ENCODE data around the gene BRSK2.

The BRSK2 gene

DNA sequence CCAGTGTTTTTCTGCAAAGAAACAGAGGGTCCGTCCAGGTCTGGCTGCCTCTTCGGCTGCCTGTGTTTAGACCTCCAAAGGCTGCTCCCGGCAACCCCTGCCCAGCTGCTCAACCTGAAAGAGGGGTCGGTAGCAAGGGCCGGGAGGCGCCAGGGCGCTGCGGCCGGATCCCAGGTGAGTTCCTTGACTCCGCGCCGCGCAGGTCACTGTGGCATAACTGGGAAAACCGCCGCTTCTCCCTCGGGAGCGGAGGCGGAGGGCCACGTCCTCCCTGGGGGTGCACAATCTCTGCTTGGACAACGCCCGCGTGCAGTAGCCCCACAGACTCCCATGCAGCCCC is 1.0 kb upstream of the BRSK2 start:
- TF ChIP-seq ZFP37 (tag by site-specific recombination; IDR thresholded peaks at IDR 0.05) (no peak), MYNN (tag by site-specific recombination; IDR thresholded peaks at IDR 0.05; ENCODE audit: borderline replicate concordance) (no peak), KLF7 (tag by site-specific recombination; IDR thresholded peaks at IDR 0.05; ENCODE audit: borderline replicate concordance) (no peak), ZNF280D (tag by site-specific recombination; IDR thresholded peaks at IDR 0.05) (no peak), ZNF776 (tag by site-specific recombination; IDR thresholded peaks at IDR 0.05; ENCODE audit: borderline replicate concordance) (no peak), TRIM28 (IDR thresholded peaks at IDR 0.05; ENCODE audit: borderline replicate concordance, low read length) (no peak), ZNF521 (tag by site-specific recombination; IDR thresholded peaks at IDR 0.05) (no peak), ZNF623 (tag by site-specific recombination; IDR thresholded peaks at IDR 0.05) (no peak), AEBP2 (tag by site-specific recombination; IDR thresholded peaks at IDR 0.05; ENCODE audit: borderline replicate concordance) (no peak), ZNF768 (tag by site-specific recombination; IDR thresholded peaks at IDR 0.05) (no peak), ZNF324 (tag by site-specific recombination; IDR thresholded peaks at IDR 0.05) (no peak), ELK4 (IDR thresholded peaks at IDR 0.05; ENCODE audit: borderline replicate concordance, low read depth, low read length) (no peak), ZSCAN18 (tag by site-specific recombination; IDR thresholded peaks at IDR 0.05) (no peak), ZNF48 (tag by site-specific recombination; IDR thresholded peaks at IDR 0.05) (no peak)
- TF ChIP-seq, protein P1, sequence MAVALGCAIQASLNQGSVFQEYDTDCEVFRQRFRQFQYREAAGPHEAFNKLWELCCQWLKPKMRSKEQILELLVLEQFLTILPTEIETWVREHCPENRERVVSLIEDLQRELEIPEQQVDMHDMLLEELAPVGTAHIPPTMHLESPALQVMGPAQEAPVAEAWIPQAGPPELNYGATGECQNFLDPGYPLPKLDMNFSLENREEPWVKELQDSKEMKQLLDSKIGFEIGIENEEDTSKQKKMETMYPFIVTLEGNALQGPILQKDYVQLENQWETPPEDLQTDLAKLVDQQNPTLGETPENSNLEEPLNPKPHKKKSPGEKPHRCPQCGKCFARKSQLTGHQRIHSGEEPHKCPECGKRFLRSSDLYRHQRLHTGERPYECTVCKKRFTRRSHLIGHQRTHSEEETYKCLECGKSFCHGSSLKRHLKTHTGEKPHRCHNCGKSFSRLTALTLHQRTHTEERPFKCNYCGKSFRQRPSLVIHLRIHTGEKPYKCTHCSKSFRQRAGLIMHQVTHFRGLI (tag by site-specific recombination; IDR thresholded peaks at IDR 0.05): no peak
- TF ChIP-seq, protein P2, sequence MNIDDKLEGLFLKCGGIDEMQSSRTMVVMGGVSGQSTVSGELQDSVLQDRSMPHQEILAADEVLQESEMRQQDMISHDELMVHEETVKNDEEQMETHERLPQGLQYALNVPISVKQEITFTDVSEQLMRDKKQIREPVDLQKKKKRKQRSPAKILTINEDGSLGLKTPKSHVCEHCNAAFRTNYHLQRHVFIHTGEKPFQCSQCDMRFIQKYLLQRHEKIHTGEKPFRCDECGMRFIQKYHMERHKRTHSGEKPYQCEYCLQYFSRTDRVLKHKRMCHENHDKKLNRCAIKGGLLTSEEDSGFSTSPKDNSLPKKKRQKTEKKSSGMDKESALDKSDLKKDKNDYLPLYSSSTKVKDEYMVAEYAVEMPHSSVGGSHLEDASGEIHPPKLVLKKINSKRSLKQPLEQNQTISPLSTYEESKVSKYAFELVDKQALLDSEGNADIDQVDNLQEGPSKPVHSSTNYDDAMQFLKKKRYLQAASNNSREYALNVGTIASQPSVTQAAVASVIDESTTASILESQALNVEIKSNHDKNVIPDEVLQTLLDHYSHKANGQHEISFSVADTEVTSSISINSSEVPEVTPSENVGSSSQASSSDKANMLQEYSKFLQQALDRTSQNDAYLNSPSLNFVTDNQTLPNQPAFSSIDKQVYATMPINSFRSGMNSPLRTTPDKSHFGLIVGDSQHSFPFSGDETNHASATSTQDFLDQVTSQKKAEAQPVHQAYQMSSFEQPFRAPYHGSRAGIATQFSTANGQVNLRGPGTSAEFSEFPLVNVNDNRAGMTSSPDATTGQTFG (tag by site-specific recombination; IDR thresholded peaks at IDR 0.05; ENCODE audit: borderline replicate concordance): no peak
- TF ChIP-seq, protein P3, sequence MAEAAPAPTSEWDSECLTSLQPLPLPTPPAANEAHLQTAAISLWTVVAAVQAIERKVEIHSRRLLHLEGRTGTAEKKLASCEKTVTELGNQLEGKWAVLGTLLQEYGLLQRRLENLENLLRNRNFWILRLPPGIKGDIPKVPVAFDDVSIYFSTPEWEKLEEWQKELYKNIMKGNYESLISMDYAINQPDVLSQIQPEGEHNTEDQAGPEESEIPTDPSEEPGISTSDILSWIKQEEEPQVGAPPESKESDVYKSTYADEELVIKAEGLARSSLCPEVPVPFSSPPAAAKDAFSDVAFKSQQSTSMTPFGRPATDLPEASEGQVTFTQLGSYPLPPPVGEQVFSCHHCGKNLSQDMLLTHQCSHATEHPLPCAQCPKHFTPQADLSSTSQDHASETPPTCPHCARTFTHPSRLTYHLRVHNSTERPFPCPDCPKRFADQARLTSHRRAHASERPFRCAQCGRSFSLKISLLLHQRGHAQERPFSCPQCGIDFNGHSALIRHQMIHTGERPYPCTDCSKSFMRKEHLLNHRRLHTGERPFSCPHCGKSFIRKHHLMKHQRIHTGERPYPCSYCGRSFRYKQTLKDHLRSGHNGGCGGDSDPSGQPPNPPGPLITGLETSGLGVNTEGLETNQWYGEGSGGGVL (tag by site-specific recombination; IDR thresholded peaks at IDR 0.05): no peak
- Histone ChIP-seq H3K36me3 (ENCODE audit: control insufficient read depth in 2 of 2, insufficient read depth in 1 of 2, low read length in 2 of 2) (peaks cover 0 to 11% of the 10 kb centered on the region in 2 experiments; a peak in 1 of 3 replicates), H3K4me3 (ENCODE audit: low read depth, low read length) (no peak overlapping the region), H3K4me1 (ENCODE audit: control insufficient read depth, insufficient read depth, low read length) (no peaks in the 10 kb centered on the region), H3K9me3 (ENCODE audit: control insufficient read depth, insufficient read depth, low read depth, low read length) (no peaks in the 10 kb centered on the region), H3K27ac (ENCODE audit: extremely low read depth, low read depth, low read length) (no peak overlapping the region)
- POLR2A ChIA-PET: no interaction called here
- CTCF ChIA-PET: no interaction called here

All from HEK293 (cell line).